ENCODE results near the gene CAAP1.

DNA sequence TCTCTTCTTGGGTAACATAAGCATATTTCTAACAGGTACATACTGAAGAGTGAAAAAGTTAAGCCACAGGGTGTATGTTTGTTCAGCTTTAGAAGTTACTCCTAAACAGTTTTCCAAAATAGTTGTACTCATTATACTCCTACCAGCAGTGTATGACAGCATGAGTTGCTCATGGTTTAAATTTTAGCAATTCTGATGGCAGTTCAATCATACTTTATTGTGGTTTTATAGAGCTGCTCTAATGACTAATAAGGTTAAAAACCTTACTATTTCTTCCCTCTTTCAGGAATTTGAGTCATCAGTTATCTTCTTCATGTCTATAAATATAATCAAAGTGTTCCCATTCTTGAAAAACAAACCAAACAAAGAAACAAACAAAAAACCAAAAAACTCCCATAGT is 81.5 kb downstream of the CAAP1 start:
- no peak for TF ChIP-seq POLR2A (IDR thresholded peaks at IDR 0.05; ENCODE audit: low read depth, low read length)
- TF ChIP-seq POLR2AphosphoS5 (IDR thresholded peaks at IDR 0.05; ENCODE audit: low read depth, low read length) = no peak
- TF ChIP-seq POU2F2 (IDR thresholded peaks at IDR 0.05; ENCODE audit: low read depth, low read length) = no peak
- TF ChIP-seq SPI1 (IDR thresholded peaks at IDR 0.05; ENCODE audit: low read depth, low read length) = no peak
- TF ChIP-seq TAF1 (IDR thresholded peaks at IDR 0.05; ENCODE audit: low read depth, low read length) = no peak
- TF ChIP-seq PAX5 (IDR thresholded peaks at IDR 0.05; ENCODE audit: insufficient read depth, low read length, severe bottlenecking) = no peak
